Stimulated activated CD8-positive, alpha-beta memory T cell treated with anti-CD3 and anti-CD28 coated beads, Interleukin-4, amount 100 ng/mL, for 48 hours (primary cell): ENCODE measurements around the gene COL1A2.

Experiments used
- DNase-seq: peaks from one replicate; pipeline ENCODE4 v3.0.0-alpha.2; 2020

COL1A2 gene

DNA sequence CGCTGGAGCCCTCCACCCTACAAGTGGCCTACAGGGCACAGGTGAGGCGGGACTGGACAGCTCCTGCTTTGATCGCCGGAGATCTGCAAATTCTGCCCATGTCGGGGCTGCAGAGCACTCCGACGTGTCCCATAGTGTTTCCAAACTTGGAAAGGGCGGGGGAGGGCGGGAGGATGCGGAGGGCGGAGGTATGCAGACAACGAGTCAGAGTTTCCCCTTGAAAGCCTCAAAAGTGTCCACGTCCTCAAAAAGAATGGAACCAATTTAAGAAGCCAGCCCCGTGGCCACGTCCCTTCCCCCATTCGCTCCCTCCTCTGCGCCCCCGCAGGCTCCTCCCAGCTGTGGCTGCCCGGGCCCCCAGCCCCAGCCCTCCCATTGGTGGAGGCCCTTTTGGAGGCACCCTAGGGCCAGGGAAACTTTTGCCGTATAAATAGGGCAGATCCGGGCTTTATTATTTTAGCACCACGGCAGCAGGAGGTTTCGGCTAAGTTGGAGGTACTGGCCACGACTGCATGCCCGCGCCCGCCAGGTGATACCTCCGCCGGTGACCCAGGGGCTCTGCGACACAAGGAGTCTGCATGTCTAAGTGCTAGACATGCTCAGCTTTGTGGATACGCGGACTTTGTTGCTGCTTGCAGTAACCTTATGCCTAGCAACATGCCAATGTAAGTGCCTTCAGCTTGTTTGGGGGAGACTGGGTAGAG, at the start of gene COL1A2:
TSS of gene COL1A2 (plus strand) at position 459 of the 704 bp plus-strand sequence. CDS start at position 596, 137 bp downstream.
- DNase-seq, result no peak

GRCh38 chr7:94345907-94346306, 48.8 kb upstream of the COL1A2 start:
- DNase-seq, result no peak

- no peak for DNase-seq
Measured at GRCh38 chr7:94348142-94348541, 46.6 kb upstream of the COL1A2 start.

- DNase-seq, result no peak
Measured at GRCh38 chr7:94350734-94351133, 44.0 kb upstream of the COL1A2 start.

DNA sequence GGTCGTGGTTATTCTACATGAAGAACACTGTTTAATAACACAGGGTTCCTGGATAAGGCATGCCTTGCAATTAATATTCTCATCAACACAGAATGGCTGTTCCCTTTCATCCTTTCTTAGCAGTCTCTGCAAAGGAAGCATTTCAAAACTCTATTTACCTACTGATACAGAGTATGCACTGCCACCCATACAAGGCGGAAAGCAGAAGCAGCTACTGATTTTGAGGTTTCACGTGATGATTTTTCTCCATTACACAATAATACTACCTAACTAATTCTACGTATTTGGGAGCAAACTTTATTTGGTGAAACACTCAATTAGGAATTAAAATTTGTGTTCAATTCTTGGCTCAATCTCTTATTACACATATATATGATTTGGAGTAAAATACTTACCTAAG, 43.0 kb upstream of the COL1A2 start:
- DNase-seq, result no peak

DNA sequence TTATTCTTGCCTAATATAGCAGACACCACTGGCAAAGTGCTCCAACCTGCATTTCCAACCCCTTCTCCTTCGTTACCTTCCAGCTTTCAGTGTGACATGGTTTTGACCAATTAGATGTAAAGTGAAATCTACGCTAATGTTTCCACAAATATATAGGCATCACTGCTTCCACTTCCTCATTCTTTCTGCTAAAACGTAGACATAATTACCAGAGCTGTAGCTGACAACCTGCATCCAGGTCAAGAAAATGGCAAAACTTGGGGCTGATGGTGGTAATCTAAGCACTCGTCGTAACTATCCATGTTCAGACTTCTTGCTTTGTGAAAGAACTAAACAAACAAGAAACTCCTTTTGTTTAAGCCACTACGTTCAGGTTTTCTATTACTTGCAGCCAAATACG, 41.8 kb upstream of the COL1A2 start:
- DNase-seq, result no peak

DNA sequence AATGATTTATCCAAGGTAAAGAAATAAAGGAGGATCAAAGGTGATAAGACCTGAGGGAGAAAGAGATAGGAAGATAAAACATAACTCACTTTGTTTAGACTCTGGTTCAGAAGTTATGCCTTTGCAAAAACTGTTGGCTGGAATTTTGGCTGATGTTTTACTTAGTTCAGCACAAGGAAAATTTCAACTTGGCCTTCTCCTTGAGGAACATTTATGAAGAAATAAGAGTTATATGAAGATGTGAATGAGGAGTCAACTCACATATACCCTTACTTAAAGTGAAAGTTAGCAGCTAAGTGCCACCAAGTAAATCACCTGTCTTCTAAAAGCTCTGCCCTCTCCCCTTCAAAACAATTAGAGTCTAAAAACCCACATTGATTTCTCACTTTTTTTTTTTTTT, 39.7 kb upstream of the COL1A2 start:
- DNase-seq, result no peak

- no peak for DNase-seq
Measured at GRCh38 chr7:94355454-94355853, 39.2 kb upstream of the COL1A2 start.

DNA sequence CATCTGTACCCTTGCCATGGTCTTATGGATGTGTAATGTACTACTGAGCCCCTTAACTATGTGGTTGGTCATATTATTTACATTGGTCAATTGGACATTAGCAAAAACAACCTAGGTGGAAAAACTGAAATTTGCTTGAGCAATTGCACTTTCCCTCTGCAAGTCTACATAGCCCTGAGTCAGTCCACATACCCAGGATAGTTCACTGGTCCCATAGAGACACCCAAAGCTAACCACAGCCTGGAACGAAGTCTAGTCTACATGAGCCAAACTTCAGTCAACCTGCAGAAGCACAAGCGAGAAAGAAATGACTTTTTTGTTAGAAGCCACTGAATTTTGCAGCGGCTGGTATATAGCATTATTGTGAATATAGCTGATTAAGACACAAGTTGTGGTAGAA, 37.6 kb upstream of the COL1A2 start:
- no peak for DNase-seq

- no peak for DNase-seq
Measured at GRCh38 chr7:94360926-94361325, 33.8 kb upstream of the COL1A2 start.

DNA sequence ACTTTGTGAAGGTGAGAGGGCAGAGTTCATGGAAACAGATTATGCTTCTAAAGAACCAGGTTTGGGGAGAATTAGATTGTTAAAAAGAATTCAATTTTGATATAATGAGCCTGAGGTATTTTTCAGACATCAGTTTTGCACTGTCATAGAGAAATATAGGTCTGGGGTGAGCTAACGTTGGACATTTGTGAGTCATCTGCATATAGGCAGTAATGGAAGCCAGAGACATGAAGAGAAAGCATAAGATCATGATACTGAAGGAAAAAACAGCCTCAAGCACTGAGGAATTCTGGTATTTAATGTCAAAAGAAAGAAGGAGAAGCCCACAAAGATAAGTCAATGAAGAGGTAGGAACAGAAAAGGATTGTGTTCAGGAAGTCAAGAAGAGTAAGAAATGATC, 32.4 kb upstream of the COL1A2 start:
- no peak for DNase-seq

DNA sequence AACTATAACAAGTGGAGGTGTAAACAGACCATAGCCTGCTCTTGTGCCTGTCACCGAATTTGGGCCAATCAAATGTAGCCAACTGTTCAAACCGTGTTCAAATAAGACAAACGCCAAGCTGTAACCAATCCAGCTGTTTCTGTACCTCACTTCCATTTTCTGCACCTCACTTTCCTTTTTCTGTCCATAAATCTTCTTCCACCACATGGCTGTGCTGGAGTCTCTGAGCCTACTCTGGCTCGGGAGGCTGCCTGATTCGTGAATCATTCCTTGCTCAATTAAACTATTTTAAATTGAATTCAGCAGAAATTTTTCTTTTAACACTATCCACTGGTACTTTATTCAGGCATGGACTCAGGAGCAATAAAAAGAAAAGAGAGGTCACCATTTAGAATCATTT, 29.9 kb upstream of the COL1A2 start:
- DNase-seq, result no peak

GRCh38 chr7:94366163-94366562, 28.5 kb upstream of the COL1A2 start:
- no peak for DNase-seq

- no peak for DNase-seq
Measured at GRCh38 chr7:94366832-94367231, 27.9 kb upstream of the COL1A2 start.

GRCh38 chr7:94367949-94368348, 26.7 kb upstream of the COL1A2 start:
- DNase-seq, result no peak

GRCh38 chr7:94368371-94368791, 26.3 kb upstream of the COL1A2 start:
- DNase-seq, result no peak

DNA sequence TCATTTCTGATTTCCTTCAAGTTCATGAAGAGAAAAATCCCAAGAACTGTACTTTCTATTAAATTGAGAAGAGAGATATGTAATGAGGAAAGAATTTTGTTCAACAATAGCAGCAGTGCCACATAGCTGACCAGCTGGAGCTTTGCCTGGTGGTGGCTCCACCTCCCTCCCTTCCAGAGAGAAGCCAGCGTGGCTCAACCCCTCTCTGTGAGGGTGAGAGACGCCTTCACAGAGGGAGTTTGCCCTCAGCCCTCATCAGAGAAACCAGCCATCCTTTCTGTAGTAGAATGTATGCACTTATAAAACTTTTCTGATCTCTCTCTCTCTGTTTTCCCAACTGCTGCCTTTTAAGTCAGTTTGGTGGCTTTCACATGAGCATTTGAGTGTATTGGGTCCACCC, 20.5 kb upstream of the COL1A2 start:
- DNase-seq, result no peak

GRCh38 chr7:94374721-94375566, 19.8 kb upstream of the COL1A2 start:
- DNase-seq, result no peak

DNA sequence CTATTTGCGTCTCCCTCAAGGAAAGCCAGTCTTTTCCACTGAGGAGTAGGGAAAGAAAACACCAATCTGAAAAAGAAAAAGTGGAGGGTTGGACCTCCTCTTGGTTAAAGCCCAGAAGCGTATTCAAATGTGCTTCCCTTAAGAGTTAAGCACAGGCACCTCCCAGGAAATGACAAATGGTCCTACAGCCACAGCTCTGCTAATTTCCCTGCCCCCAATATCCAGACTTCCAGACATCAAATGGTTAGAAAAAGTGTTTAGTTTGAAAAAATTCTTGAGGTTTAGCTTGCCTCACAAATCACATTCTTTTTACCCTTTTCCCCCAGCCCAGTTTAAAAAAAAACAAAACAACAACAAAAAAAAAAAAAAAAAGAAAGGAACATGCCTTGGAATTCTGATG, 19.0 kb upstream of the COL1A2 start:
- DNase-seq, result no peak

DNA sequence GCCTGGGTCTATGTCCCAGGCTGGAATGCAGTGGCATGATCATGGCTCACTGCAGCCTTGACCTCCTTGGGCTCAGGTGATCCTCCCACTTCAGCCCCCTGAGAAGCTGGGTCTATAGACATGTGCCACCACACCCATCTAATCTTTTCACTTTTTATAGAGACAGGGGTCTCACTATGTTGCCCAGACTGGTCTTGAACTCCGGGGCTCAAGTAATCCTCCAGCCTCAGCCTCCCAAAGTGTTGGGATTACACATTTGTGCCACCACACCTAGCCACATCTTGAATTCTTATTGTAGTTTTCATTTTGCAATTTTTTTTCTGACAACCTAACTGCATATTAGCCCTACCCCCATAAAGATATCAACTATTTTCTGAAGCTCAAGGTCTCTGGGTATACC, 18.4 kb upstream of the COL1A2 start:
- no peak for DNase-seq

DNA sequence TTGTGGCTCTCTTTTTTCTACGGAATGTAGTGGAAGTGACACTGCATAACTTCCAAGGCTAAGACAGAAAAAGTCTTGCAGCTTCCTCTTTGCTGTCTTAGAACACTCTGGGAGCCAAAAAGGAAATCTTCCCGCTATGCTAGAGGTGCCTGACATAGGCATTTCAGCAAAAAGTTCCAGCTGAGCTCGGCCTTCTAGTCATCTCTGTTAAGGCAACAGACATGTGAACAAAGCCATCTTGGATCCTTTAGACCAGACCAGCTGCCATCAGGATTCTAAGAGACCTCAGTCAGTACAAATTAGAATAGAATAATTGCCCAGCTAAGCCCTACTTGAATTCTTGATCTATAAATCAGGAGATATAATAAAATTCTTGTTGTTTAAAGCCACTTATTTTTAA, 16.3 kb upstream of the COL1A2 start:
- DNase-seq, result no peak

DNA sequence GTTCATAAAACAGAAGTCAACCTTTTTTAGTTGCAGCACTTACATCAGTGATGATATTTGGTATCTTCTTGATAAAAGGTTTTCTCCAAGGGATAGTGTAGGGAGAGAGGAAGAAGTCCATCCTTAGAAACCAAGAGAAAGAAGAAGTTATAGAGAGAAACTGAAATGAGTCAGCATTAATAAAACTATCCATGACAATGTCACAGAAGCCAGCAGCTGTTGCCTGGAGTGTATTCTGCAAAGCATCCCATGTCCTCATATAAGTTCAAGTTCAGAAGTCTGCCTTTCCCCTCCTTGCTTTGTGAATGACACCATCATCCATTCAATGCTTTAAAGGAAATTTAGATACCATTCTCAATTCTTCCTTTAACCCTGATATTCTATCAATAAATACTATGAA, 14.4 kb upstream of the COL1A2 start:
- no peak for DNase-seq

DNA sequence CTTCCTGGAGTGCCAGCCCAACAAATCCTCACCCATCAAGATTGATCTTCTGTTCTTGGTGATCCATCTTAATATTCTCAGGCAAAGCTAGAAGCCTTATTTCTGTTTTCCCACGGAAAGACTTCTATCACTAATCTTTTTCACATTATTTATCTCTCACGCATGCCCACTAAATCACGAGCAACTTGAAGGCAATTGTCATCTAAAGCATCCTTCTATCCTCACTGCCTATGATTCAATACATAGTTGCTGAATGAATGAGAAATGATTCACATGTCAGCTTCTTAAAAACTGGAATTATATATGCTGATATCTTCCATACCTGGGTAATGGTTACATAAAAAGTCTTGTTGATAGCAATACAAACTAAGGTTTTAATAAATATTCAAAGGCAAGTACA, 12.6 kb upstream of the COL1A2 start:
- no peak for DNase-seq

- no peak for DNase-seq
Measured at GRCh38 chr7:94382746-94383145, 11.9 kb upstream of the COL1A2 start.

DNA sequence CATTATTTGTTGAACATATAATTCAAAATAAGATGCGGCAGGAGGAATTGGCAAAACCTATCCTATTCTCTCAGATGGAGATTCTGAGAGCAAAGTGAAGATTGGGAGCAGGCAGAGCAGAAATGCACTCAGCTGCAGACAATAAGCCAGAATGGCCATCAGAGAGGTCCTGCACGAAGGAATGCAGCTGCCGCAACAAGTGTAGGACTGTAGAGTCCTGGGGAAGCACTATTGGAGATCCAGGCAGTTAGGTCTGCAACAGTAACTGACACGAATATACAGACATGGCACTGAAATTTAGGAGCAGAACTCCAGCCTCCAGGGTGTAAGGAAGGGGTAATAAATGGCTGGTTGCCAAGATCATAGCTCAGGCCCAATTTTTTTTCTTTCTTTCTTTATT, 10.4 kb upstream of the COL1A2 start:
- DNase-seq, result no peak
